H4 (cell line): ENCODE results near the gene KRT35. TPM values are rescaled to one million over a fixed set of nuclear protein-coding genes. Genes with fewer than 3 reads are reported as not detected.
A peak's percentile ranks its signal among the peaks of the same experiment; 100 is the strongest.

Source experiments
- DNase-seq: peaks from one replicate; pipeline ENCODE4 v3.0.0-alpha.2; 2015; ENCODE audit warnings: low spot score
- total RNA-seq: library from RNA; depleted of rRNA; stranded (reverse); fragments of >200 nt; shearing (Covaris generic); gene quantifications from 2 replicates; pipeline ENCODE4 v1.2.3, GENCODE V29; 2014

Gene KRT35
- total RNA-seq, 1 experiment from 2014 or later, result not detected

GRCh38 chr17:41489531-41489930 lies 8.6 kb upstream of the KRT35 start, which contains the start of gene KRT36:
Gene KRT36 (minus strand): TSS chr17:41489910. CDS start chr17:41489864, 46 bp downstream.
- no peak for DNase-seq

GRCh38 chr17:41486809-41487530 lies 6.0 kb upstream of the KRT35 start:
- no peak for DNase-seq

GRCh38 chr17:41486316-41486715 lies 5.4 kb upstream of the KRT35 start:
- DNase-seq, result no peak

GRCh38 chr17:41484920-41485904 lies 4.3 kb upstream of the KRT35 start:
- DNase-seq, result no peak

- no peak for DNase-seq
These were observed 3.3 kb upstream of the KRT35 start for GRCh38 chr17:41483991-41484826.

- no peak for DNase-seq
These were observed 2.6 kb upstream of the KRT35 start for GRCh38 chr17:41483531-41483930.

GRCh38 chr17:41480581-41480980 lies 370 bp downstream of the KRT35 start:
- no peak for DNase-seq

- DNase-seq, result no peak
These were observed 815 bp downstream of the KRT35 start for GRCh38 chr17:41480136-41480535.

GRCh38 chr17:41478237-41478636 lies 2.7 kb downstream of the KRT35 start:
- DNase-seq, result no peak

GRCh38 chr17:41476866-41477815 lies 3.8 kb downstream of the KRT35 start:
- DNase-seq, result no peak

GRCh38 chr17:41475421-41475820 lies 5.5 kb downstream of the KRT35 start:
- DNase-seq, result no peak

- DNase-seq, result no peak
These were observed 6.1 kb downstream of the KRT35 start for GRCh38 chr17:41474863-41475262.

GRCh38 chr17:41468346-41468745 lies 12.6 kb downstream of the KRT35 start:
- no peak for DNase-seq

- no peak for DNase-seq
These were observed 13.4 kb downstream of the KRT35 start for GRCh38 chr17:41467561-41467960.

- DNase-seq, result no peak
These were observed 14.0 kb downstream of the KRT35 start, which contains the start of gene KRT32 for GRCh38 chr17:41466988-41467387. Gene KRT32 (minus strand): TSS chr17:41467386. CDS start chr17:41467325, 61 bp downstream.

GRCh38 chr17:41464682-41465081 lies 16.3 kb downstream of the KRT35 start:
- DNase-seq, result peak; percentile 86

GRCh38 chr17:41464173-41464572 lies 16.8 kb downstream of the KRT35 start:
- DNase-seq, result no peak

GRCh38 chr17:41463746-41464145 lies 17.2 kb downstream of the KRT35 start:
- no peak for DNase-seq

GRCh38 chr17:41462705-41463104 lies 18.2 kb downstream of the KRT35 start:
- DNase-seq, result no peak

- no peak for DNase-seq
These were observed 23.3 kb downstream of the KRT35 start for GRCh38 chr17:41457676-41458075.
